AG04449 (cell line): ENCODE data around the gene CTCFL.

Experiments
- CTCF ChIA-PET: fragments of 350-600 bp; formaldehyde crosslinking; extraction: SDS; loops from one replicate; lab custom pipeline; 2021; ENCODE audit warnings: antibody characterized with exemption; lab: Yijun Ruan, JAX
- POLR2A ChIA-PET: fragments of 400-600, 350-600 bp; formaldehyde crosslinking; extraction: SDS; loops from one replicate; lab custom pipeline; 2020; ENCODE audit warnings: antibody characterized with exemption, inconsistent platforms; lab: Yijun Ruan, JAX
- DNase-seq: peaks from one replicate; pipeline ENCODE4 v3.0.0-alpha.2; 2010; ENCODE audit warnings: low read depth, low spot score
- H3K4me3 ChIP-seq: 2 replicates; pipeline ENCODE4 v1.5.1; 2011; ENCODE audit warnings: low read depth, mild to moderate bottlenecking, control low read depth, low read length
- CTCF ChIP-seq: IDR thresholded peaks from one replicate; pipeline ENCODE4 v1.5.1; 2011; ENCODE audit warnings: mild to moderate bottlenecking, moderate library complexity, low read length, control low read depth, inconsistent platforms; ENCODE audit not compliant: insufficient read depth; ENCODE audit errors: missing control alignments

Gene CTCFL

DNA sequence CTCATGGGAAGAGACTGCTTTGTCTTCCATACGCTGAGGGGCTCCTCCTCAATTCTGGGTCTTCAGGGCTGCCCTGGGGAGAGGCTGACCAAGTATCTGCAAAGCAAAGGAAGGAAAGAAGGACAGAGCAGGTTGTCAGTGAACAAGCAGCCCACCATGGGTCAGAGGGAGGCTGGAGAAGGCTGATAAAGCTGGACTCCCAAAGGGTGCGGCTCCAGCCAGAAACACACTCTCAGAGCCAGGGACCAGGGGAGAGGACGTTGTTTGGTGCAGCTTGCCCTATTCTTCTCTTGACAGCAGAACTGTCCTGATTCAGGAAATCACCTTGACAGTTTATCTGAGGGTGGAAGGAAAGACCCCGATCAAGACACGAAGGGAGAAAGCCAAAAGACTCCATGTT is 10.4 kb upstream of the CTCFL start:
- TF ChIP-seq CTCF, result no peak
- CTCF ChIA-PET, result interaction anchor here (1.1 kb wide), 1 partner anchor 20 kb away, joined by 3 read pairs; no protein-coding TSS in a partner anchor
- DNase-seq, result no peak
- POLR2A ChIA-PET, result no interaction called here
- no peak overlapping the region for H3K4me3 ChIP-seq

DNA sequence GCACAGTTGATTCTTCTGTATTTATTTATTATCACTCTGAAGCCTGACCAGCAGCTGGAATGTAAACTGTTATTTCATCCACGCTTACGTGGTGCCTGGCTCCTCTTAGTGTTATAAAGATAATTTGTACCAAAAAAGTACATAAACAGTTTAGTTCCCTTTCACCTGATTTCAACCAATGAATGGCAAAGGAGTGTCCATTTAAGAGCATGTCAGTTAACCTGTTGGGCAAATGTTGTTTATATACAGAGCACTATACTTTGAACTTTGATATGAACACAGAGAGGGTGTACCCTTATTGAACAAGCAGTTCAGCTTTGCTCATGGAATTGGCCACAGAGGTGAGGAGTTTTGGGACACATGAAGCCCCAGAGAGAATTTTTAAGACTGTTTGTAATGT is 7.2 kb upstream of the CTCFL start:
- POLR2A ChIA-PET, result no interaction called here
- H3K4me3 ChIP-seq, result no peak overlapping the region
- DNase-seq, result no peak
- CTCF ChIA-PET, result interaction anchor here (0.7 to 1.0 kb wide), 3 partner anchors 10 to 20 kb away, joined by 3 to 4 read pairs (median 3); no protein-coding TSS in a partner anchor
- TF ChIP-seq CTCF, result no peak

GRCh38 chr20:57530327-57530981 is 5.5 kb upstream of the CTCFL start:
- POLR2A ChIA-PET, result no interaction called here
- CTCF ChIA-PET, result no interaction called here
- DNase-seq, result no peak
- H3K4me3 ChIP-seq, result no peak overlapping the region
- TF ChIP-seq CTCF, result no peak

DNA sequence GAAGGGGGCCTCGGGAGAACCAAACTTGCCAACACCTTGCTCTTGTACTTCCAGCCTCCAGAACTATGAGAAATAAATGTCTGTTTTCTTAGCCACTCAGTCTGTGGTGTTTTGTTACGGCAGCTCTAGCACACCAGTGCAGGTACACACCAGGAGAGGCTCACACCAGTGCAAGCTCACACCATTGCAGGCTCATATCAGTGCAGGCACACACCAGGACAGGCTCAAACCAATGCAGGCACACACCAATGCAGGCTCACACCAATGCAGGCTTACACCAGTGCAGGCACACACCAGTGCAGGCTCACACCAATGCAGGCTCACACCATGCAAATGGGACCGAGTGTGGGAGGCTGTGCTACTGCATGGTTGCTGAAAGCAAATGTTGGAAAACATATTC is 4.9 kb upstream of the CTCFL start:
- TF ChIP-seq CTCF, result no peak
- CTCF ChIA-PET, result no interaction called here
- no peak overlapping the region for H3K4me3 ChIP-seq
- DNase-seq, result no peak
- POLR2A ChIA-PET, result no interaction called here

DNA sequence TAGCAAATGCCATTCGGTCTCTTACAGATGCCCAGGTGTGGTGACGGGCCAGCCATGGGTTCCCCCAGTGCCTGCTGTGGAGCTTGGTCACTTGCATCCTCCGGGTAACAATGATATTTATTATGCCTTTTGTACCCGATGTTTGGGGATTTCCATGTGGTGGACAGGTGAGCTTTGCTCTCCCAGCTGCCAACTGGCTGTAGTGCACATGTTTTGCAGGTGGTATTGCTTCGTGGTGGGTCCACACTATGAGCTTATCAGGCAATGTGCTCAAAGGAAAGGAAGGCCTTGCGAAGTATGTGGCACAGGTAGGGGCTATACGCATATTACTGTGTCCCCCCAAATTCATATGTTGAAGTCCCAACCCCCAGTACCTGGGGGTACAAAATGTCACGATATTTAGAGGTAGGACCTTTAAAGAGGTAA is 4.2 kb upstream of the CTCFL start:
- no peak for DNase-seq
- ChIA-PET CTCF (no interaction called here), POLR2A (no interaction called here)
- no peak for TF ChIP-seq CTCF
- H3K4me3 ChIP-seq, result no peak overlapping the region

GRCh38 chr20:57528148-57528547 is 3.2 kb upstream of the CTCFL start:
- POLR2A ChIA-PET, result no interaction called here
- CTCF ChIA-PET, result interaction anchor here (0.8 kb wide), 1 partner anchor 146 kb away, joined by 3 read pairs; no protein-coding TSS in a partner anchor
- H3K4me3 ChIP-seq, result no peak overlapping the region
- DNase-seq, result no peak
- TF ChIP-seq CTCF, result no peak
